Loucy (cell line): ENCODE data around the gene PRADC1.

Experiments used
- CTCF ChIP-seq: fragments of 200-600 bp; sonication (generic); conservative IDR thresholded peaks from 2 replicates; pipeline ENCODE4 v1.5.1; 2014; ENCODE audit warnings: mild to moderate bottlenecking, antibody characterized with exemption, low read length
- EZH2phosphoT487 ChIP-seq: fragments of 200-600 bp; IDR thresholded peaks from 2 replicates; pipeline ENCODE4 v1.6.1; 2018; ENCODE audit warnings: antibody characterized with exemption, mild to moderate bottlenecking, moderate library complexity, borderline replicate concordance

GRCh38 chr2:73281244-73281643, 48.2 kb upstream of the PRADC1 start:
- TF ChIP-seq CTCF: no peak
- no peak for TF ChIP-seq EZH2phosphoT487
